ENCODE data around the gene SLC37A1.

GRCh38 chr21:42597487-42598158, 84.0 kb downstream of the SLC37A1 start:
- TF ChIP-seq CTCF (IDR thresholded peaks at IDR 0.05), result no peak
- TF ChIP-seq ZFX (IDR thresholded peaks at IDR 0.05; ENCODE audit: borderline replicate concordance), result no peak

Data from 22Rv1 (cell line).